ENCODE measurements around the gene ZNF385A.

The ZNF385A gene

DNA sequence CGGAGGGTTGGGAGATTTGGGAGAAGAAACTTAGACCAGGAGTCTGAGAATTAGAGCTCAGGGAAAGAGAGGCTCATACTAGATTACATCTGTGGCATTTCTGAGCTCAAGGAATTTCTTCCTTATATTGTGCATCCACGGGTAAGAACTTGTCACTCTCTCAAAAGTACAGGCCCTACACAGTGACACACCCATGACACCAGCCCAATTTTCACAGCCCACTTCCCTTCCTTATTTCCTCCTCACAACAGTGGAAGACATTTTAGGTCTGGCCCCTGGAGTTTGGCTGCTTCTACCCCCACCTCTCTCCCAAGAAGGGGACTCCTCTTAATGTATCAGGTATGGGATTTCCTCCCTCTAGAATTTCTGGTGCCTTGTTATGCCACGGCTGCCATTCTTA is 9.2 kb upstream of the ZNF385A start:
- no peak for DNase-seq (ENCODE audit: low read depth in 3 of 3, low spot score in 1 of 3)

DNA sequence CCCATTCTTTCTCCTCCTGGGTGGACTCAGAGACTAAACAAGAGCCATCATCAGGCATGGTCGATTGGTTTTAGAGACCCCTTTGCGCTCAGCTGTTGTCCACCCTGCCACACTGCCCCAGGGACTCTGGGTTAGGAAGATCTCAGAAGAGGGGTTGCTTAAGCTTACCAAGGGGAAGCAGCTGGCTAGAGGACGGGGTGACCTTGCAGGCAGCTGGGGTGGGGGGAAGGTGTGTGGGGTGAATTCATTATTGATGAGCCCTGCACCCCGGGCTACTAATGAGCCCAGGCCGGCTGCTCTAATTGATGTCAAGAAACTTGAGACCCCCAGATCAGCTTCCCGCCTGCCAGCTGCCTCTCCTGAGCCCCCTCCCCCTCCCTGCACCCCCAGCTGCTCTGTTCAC is 8.7 kb upstream of the ZNF385A start:
- DNase-seq (ENCODE audit: low read depth in 3 of 3, low spot score in 1 of 3) = no peak

DNA sequence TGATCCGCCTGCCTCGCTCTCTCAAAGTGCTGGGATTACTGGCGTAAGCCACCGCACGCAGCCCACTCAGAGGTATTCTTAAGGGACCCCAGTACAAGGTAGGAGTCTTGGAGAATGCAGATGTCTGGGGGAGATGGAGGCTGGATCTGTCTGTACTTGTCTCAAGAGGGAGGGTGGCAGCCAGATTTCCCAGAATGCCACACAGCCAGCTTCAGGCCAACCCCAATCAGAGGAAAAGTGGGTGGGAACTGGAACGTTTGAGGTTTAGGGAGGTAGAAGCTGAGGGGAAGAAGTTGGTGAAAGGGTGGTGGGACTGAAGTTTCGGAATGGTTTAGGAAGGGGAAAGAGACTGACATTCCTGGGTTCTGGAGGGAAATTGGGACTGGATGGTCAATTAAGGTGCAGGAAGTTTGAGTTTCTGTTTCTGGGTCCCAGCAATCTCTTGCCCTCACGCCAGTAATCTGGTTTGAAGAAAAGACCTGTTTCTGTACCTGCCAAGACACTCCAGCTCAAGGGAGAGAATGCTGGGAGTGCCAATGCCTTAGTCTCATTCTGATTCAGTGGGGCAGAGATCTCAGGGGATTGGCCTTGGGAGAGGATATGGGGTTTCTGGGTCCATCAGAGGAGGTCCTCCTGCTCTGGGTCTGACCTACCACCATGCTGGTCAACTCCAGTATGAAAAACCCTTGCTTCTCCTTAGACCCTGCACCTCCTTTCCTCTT is 8.1 kb upstream of the ZNF385A start:
- DNase-seq (ENCODE audit: low read depth in 3 of 3, low spot score in 1 of 3) = no peak

DNA sequence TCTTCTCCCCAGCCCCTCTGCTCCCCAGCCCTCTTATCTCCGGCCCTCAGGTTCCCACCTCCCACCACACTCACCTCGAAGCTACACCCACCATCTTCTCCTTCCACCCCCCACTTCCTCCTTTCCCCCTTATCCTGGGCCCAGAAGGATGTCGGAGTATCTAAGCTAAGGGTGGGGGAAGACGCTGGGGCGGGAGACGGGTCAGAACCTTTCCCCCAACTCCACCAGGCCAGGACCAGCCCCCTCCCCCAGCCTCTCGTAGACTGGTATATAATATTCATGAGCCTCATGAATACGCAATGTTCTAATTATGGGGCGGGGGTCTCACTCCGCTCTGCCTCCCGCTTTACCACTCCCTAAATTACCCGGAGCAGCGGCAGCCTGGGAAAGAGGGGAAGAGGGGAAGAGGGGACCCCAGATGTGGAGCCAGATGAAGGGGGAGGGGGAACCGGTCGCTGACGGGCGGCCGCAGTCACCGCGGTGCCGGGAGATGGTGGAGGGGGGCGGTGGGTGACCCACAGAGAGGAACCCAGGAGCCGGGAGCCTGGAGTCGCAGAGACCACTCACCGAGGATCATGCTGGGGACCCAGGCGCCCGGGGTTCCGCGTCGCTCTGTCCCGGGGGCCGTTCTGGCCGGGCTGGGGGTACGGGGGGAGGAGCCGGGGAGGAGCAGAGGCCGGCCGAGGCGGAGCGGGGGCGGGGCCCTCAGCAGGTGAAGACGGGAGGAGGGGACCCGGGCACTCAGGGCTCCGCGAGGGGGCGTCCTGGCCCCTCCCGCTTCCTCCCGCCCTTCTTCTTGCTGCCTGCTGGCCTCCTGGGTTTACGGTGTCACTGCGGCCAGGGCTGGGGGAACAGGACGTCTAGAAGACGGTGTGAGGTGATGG is 6.4 kb upstream of the ZNF385A start:
- DNase-seq (ENCODE audit: low read depth in 3 of 3, low spot score in 1 of 3) = peak in 2 of 3 donors; percentile 37 to 56

DNA sequence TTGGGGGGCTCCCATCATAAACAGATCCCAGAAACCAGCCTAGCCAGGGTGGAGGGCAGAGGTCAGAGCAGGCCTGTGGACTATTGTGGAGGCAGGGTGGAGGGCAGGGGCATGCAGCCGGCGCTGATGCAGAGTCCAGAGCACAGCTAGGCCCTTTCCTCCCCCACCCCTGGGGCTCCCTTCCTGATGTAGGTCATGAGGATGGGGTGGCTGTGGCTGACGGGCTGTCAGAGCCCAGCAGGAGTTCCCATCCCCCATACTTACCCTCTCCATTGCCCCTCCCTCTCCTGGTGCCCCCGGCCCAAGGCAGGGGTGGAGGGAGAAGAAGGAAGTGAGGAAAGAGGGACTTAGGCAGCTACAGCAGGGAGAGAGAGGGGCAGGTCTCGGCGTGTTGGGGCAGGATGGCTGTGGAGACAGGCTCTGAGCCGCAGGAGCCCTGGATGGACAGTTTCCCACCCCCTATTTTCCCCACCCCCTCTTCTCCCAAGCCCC is 5.7 kb upstream of the ZNF385A start:
- no peak for DNase-seq (ENCODE audit: low read depth in 3 of 3, low spot score in 1 of 3)

DNA sequence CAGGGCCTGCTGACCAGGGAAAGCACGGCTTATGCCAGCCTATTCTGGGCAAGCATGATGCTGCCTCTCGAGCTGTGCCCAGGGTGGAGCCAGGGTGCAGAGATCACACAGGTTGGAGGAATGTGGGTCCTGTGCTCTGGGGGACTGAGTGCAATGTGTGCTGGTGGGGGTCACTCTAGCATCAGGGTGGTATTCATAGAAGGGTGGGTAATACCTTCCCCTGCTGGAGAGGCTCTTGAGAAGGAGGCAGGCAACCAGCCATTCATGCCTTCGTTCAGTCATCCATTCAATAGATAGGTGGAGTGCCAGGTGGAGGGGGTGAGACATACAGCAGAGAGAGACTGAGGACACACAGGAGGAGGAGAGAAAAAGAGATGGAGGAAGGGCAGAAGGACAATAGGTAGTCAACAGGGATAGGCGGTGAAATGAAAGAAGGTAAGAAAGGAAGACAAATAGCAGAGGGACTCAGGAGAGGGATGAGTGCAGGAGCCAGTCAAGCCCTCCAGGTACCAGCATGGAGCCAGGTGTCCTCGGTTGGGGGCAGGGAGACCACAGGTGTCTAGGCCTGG is 5.2 kb upstream of the ZNF385A start:
- no peak for DNase-seq (ENCODE audit: low read depth in 3 of 3, low spot score in 1 of 3)

DNA sequence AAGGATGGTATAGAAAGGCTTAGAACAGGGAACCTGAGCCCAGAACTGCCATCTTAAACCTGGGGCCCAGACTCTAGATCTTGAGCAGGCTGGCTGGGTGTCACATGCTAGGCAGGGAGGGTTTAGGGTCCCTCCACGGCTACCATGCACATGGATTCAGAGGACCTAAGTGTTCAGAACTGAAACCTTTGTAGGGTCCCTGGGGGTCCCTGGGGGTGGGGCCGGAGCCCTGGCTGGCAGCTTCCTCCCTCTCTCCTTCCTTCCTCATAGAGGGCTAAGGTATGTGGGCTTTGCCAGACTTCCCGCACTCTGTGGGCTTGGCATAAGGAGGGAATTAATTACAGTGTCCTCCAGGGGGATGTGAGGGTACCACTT is 4.6 kb upstream of the ZNF385A start:
- DNase-seq (ENCODE audit: low read depth in 3 of 3, low spot score in 1 of 3) = no peak

DNA sequence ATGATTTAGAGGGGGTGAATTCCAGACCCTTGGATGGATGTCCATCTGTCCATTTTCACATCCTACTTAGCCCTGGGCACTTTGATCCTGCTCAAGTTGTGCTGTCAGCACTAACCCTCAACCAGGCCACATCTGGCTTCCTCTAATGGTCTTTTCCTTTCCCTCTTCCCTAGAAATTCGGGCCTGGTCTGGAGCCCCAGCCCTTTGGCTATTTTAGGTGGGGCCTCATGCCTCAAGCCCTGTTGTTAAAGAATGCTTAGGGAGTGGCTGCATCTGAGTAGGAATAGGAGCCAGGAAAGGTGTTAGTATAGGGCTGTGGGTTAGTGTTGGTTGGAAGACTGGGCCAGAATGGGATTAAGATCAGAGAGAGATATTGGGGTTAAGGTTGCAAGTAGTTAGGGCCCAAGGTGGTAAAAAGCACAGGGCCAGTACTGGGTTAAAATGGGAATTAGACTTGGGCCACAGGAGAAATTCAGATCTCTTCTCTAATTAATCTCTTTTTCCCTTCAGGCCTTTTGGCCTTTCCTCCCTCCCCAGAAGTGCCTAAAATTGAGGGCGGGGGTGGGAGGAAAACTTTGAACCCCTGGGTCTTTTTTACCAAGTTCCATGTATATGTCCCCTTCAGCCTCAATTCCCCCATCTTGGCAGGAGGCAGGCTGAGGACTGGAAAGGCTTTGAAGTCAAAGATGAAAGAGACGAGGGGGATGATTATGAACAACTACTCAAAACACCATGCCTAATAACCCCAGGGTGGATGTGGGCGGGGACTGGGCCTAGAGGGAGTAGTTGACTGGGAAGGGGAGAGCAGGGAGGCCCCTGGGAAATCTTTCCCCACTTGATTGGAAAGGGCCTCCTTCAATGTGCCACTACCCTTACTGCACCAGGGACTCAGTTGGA is 4.0 kb upstream of the ZNF385A start:
- no peak for DNase-seq (ENCODE audit: low read depth in 3 of 3, low spot score in 1 of 3)

DNA sequence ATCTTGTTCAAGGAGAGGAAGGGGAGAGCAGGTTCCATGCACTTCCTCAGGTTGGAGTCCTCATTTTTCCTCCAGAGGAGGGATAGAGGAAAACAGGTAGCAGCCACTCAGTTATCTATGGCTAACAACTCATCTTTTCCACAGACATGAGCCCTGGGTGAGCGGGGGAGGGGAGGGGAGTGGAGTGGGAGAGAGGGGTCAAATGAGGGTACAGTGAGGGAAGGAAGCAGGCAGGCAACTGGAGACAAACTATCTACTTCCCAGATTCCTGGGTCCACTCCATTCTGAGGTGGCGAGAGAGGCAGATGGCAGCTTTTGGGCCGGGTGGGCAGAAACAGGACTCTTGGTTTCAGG is 2.6 kb upstream of the ZNF385A start:
- no peak for DNase-seq (ENCODE audit: low read depth in 3 of 3, low spot score in 1 of 3)

DNA sequence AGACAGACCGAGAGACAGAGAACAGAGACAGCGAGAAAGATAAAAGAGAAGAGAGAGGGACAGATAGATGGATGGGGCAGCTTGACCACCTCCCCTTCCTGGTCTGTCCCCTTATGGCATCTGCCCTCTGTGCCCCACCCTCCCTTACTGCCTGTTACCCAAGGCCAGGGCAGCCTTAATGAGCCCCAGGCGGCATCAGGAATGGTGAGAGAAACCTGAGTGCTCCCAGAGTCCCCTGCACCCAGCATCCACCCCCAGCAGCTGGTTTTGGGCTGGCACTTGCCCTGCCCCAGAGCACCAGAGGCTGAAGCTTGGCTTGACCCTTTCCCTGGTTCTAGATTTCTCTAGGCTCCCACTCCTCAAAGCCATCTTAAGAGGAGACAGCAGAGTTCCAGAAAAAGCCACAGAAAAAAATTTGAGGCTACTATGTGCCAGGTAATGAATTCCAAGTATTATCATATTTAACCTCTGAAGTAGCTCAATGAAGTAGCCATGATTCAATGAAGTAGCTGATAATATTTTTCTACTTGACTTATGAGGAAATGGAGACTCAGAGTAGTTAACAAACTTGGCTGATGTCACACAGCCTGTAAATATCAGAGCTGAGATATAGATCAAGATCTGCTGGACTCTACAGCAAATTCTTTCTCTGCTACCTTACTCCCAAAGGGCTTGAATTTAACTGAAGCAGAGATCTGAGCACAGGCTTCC is 2.0 kb upstream of the ZNF385A start:
- DNase-seq (ENCODE audit: low read depth in 3 of 3, low spot score in 1 of 3) = no peak

DNA sequence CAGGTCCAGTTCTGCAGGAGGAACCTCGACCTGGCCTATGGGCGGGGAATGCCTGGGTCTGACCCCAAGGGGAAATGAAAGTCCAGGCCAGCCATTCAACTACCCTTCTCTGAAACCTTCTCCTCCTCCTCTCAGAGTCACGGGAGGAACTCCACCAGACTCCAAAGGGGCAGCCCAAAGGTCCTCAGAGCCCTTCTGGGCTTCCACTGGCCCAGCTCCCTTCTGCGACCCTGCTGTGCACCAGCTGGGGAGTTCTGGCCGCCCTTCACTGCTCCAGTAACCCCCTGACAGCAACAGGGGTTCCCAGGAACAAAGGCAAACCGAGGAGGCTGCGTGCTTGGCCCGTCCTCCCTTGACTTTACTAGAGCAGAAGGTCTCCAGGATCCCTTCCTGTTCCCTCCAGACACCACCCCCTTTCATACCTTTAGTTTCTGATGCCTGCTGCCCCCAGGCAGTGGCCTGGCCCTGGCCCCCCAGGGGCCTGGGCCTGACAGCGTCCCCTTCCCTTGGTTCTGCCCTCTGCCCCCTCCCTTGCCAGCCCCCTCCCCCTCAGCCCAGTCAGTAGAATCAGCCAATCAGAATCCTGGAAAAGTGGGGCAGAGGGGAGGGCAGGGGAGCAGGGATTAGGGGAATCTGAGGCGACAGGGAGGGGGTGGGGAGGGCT is 850 bp upstream of the ZNF385A start:
- DNase-seq (ENCODE audit: low read depth in 3 of 3, low spot score in 1 of 3) = no peak

DNA sequence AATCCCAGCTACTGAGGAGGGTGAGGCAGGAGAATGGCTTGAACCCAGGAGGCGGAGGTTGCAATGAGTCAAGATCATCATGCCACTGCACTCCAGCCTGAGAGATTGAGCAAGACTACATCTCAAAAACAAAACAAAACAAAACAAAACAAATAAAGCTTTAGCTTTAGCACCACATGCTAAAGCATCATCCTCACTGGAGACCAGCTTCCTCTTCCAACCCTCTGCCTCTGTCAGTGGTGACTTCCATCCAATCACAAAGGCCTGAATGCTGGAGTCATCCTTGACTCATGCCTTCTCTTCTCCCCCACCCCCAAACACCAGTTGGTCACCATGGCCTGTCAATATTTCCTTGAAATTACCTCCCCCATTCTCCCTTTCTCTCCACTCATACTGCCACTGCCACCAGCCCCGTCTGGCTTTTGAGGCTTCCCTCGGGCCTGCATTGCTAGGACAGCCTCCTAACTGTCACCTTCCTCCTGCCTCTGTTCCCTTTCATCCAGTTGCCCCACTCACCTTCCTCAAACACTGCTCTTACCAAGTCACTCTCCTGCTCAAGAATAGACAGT is 1.4 kb downstream of the ZNF385A start:
- DNase-seq (ENCODE audit: low read depth in 3 of 3, low spot score in 1 of 3) = no peak

DNA sequence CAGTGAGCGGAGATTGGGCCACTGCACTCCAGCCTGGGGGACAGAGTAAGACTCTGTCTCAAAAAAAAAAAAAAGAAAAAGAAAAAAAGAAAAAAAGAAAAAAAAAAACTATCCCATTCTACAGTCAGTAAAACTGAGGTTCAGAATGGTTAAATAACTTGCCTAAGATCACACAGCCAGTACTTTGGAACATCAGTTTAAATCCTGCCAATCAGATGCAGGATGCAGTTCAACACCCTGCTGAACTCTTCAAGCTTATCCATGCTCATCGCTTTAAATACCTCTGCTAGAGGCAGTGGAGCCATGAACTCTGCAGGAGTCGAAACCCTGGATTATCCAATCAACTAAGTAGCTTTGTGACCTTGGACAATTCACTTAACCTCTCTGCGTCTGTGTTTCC is 3.4 kb downstream of the ZNF385A start:
- DNase-seq (ENCODE audit: low read depth in 3 of 3, low spot score in 1 of 3) = no peak

DNA sequence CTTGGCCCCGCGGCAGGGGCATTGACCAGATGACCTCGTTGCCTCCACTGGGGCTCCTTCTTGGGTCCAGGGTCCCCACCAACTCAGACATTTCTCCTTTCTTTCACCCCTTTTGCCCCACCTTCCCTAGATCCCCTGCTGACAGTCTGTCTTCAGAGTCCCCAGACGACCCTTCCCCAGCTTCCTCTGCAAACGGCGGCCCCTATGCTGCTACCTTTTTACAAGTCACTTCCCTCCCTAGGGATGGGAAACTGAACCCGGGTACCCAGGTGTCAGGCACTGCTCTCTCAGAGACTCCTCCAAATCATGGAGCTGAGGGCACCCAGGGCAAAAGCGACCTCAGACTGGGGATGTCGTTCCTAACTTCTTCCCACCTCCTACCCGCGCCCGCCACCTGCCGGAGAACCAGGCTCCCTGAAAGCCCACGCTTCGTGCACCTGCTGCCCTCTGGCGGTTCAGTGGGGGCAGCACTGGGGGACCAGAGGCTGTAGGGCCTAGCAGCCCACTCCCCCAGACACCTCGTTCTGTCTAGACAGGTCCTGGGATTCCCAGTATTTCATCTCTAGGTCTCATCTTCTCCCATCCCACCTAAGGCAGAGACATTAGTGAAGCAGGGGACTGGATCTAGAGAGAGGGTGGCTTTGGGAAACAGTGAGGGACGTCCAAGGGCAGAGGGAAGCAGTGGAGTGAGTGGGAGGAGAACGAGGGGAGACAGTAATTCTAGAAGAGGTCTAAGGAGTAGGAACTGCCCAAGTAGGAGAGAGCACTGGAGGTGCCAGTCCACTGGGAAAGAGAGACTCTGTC is 4.9 kb downstream of the ZNF385A start:
- DNase-seq (ENCODE audit: low read depth in 3 of 3, low spot score in 1 of 3) = peak; percentile 65 to 87 (median 76)

DNA sequence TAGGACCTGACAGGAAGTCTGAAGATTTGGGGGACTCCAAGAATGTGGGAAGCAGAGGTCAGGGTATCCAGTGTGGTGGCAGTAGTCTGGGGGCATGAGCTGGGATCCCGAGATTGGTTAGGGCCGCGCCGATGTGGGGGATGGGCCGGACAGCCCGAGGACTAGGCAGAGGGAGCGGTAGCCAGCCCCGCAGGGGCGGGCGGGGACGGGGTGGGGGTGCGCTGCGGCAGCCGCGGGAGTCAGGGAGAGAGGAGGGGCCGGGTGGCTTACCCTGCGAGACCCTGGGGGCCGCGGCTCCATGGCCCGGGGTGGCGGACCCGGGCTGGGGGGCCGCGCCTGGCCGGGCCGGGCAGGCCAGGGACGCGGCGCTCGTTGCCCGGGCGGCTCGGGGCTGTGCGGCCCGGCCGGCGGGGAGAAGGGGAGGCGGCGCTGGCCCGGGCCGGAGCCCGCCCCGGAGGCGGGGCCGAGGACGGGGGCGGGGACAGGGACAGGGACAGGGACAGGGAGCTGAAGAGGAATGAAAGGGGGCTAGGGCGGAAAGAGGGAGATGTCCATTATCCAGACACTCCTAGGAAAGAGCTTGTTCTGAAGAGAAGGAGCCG is 5.6 kb downstream of the ZNF385A start:
- DNase-seq (ENCODE audit: low read depth in 3 of 3, low spot score in 1 of 3) = no peak

DNA sequence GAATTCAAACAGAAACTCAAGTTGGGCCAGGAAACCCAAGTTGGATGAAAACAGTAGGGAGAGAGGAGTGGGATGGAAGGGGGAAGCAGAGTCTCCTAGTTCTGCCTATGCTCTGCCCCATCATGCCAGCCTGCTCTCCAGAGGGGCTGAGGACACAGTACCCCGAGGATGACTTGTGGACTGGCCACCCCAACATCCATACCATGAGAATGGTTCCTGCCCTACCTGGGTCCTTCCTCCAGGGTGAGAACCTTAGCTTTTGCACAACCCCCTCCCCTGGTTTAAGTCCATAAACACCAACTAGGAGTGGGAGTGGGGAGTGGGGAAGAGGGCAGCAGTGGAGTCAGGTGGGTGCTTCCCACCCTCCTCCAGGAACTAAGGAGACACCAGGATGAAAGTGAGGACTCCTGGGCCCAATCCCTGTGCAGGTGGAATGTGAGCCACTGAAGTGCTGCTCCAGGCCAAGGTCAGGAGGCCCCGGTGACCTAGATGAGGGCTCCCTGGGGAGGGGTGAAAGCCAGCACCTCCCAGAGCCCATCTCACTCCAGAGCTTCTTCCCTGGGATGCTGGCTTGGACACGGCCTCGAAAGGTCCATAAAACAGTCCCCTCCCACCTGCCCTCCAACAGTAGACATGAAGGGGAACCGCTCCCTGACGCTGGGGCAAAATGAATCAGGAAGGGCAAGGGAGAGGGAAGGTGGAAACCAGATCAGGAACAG is 6.6 kb downstream of the ZNF385A start:
- no peak for DNase-seq (ENCODE audit: low read depth in 3 of 3, low spot score in 1 of 3)

DNA sequence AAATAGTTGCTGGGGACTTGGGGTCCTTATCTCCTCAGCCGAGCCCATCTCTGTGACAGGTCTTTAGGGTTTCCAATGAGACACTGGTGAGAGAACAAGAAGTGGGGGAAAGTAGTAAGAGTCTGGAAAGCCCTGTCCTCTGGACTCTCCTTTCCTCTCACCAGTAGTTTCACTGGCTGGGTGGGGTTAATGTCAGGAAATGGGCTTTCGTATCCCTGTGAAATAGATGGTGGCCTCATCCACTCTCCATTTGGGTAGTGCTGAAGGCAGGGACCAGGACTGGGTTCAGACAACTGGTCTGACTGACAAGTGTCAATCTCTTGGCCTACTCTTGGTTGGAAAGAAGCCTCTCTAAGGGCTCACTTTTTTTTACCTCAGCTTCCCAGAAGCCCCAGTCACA is 7.5 kb downstream of the ZNF385A start:
- no peak for DNase-seq (ENCODE audit: low read depth in 3 of 3, low spot score in 1 of 3)

DNA sequence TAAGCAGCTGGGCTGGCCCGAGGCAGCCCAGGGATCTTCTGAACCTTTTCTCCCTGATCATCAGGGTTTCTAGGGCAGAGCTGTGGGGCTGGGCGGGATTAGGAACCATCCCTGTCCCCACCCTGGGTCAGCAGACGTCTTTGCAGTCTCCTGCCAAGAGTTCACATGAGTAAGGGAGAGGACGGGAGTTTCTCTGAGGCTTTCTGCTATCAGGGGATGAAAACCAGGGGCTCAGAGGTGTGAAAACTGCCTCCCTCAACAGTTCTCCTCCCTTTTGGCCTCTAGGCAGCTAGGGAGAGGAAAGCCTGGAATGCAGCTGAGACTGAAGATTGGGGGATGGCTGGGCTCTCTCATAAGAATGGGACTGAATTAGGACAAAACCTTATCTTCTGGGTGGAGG is 7.9 kb downstream of the ZNF385A start:
- no peak for DNase-seq (ENCODE audit: low read depth in 3 of 3, low spot score in 1 of 3)
